ENCODE measurements around the gene EML6.

- no peak for TF ChIP-seq CTCF (IDR thresholded peaks at IDR 0.05)
- no peak for TF ChIP-seq NR3C1 (IDR thresholded peaks at IDR 0.05)
- TF ChIP-seq HDAC2 (IDR thresholded peaks at IDR 0.05), result no peak
- no peak for TF ChIP-seq REST (IDR thresholded peaks at IDR 0.05)
- no peak for TF ChIP-seq HOXB5 (CRISPR knock-in tag; IDR thresholded peaks at IDR 0.05)
- TF ChIP-seq HMGXB4 (CRISPR knock-in tag; IDR thresholded peaks at IDR 0.05; ENCODE audit: borderline replicate concordance), result no peak
- TF ChIP-seq RCOR1 (IDR thresholded peaks at IDR 0.05; ENCODE audit: low read depth, low read length), result no peak
Observed at GRCh38 chr2:54931473-54931872, 208.0 kb downstream of the EML6 start.

Measured in A549 (cell line).